COLO668 (cell line): Measurements from ENCODE around the gene LGALS13.
A peak's percentile ranks its signal among the peaks of the same experiment; 100 is the strongest.

Source experiments
- DNase-seq: peaks from one replicate; lab custom pipeline; 2025; ENCODE audit not compliant: unreplicated experiment; lab: John Stamatoyannopoulos, UW

The LGALS13 gene

GRCh38 chr19:39602224-39602623 is at the start of gene LGALS13:
Gene LGALS13 (plus strand): TSS chr19:39602524. CDS start chr19:39602569, 45 bp downstream.
- peak; percentile 7 for DNase-seq

DNA sequence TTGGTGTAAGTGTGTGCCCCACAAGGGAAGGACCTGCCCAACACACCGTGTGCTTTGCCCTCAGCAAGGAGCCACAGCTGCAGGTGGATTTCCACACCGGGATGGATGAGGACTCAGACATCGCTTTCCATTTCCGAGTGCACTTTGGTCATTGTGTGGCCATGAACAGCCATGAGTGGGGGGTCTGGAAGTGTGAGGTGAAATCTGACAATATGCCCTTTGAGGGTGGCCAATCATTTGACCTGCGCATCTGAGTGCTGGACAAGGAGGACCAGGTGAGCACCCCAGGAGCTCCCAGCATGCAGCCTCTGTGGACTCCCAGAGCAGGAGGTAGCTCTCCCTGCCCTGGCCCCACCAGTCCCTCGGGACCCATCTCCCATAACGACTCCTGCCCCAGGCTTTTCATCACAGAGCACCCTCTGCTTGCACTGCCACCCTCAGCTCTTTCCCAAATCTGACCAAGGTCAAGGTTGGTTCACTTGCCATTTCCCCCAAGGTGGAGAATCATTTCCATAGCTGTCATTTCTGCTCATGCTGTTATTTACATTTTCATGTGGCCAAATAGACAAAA is 49.2 kb upstream of the LGALS13 start:
- no peak for DNase-seq

DNA sequence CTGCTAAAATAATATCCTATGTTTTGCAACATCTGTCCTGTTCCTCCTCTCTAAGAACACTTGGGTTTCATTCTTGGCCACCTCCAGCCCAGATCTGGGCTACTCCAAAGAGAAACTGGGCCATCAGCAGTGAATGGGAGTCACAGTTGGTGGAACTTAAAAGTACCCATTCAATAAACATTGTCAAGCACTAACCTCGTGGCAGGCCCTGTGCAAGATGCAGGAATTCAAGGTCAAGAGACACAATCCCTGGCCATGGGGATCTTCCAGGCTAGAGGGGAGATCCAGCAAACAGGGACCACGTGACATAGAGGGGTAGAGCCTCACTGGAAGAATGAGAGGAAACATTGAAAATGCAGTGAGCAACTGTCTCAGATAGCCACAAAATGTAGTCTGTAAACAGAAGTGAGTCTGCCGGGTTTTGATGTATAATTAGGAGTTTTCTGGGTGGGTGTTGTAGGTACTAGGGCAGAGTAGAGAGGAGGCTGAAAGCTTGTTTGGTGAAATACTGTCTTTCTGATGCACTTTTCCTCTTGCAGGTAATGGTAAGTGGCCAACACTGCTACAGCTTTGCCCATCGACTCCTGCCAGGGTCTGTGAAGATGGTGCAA is 47.5 kb upstream of the LGALS13 start:
- DNase-seq, result no peak

GRCh38 chr19:39555883-39556282 is 46.4 kb upstream of the LGALS13 start:
- no peak for DNase-seq

DNA sequence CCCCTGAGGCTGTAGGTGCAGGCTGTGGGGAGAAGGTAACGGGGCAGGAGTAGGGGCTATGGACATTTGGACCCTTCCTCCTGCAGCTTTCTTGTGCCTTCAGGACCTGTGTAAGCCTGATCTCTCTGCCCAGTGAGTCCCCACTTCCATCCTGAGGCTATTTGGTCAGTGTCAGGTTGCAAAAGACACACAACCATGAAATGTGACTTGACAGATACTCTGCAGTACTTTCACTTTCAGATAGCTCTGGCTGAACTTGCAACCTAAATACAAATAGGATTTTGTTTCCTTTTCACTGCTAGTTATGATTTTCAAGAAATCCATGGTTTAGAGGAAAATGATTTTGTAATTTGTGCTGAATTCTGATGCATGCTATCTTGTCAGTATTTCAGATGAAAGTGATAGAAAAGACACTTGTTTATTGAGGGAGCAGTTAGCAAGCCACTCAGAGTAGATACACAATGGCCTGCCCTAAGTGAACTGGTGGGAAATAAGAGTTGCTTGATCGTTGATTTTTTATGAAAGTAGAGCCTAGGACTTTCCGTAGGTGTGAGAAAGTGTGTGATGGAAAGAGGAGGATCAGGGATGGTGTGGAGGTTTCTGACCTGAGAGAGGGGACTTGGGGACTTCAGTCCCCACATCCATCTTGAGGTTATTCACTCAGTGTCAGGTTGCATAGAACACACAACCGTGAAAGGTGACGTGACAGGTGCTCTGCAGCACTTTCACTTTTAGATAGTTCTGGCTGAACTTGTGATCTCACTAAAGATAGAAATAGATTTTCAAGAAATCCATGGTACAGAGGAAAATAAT is 44.3 kb upstream of the LGALS13 start:
- peak; percentile 72 for DNase-seq

- DNase-seq, result peak; percentile 25
Observed at GRCh38 chr19:39558624-39559117, 43.7 kb upstream of the LGALS13 start.

GRCh38 chr19:39563408-39563807 is 38.9 kb upstream of the LGALS13 start:
- DNase-seq, result peak; percentile 10

DNA sequence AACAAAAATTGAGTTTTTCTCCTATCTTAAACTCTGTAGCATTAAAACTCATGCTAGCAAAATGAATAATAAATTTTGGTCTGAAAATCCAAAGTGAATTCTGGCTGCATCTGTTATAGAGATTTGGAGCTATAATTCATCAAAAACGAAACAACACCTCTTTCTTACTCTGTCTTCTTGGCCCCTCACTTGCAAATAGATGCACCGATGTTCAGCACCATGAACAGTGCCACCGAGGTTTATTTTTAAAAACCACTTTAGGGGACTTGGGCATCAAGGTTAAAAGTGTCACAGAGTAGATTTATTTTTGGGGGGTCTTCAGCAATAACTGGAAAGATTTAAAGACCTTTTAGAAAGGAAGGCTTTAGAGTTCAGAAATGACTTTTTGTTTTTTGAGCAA is 36.3 kb upstream of the LGALS13 start:
- DNase-seq, result no peak

DNA sequence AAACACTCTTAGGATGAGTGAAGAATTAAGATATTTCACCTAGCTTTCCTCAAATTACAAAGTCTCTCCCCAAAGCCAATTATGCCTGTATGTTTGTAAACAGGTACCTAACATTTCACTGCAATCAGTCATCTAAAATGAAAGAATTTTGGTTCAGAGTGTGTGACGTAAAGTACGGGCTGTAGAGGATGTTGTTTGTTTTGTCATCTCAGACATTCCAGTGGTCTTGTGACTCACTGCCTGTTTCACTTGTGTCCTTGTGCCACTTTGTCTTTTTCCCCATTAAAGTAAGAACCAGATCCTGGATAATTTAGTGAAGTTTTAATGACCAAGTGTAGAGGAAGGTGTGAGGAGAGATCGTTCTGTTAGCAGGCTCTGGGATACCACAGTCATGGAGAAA is 33.7 kb upstream of the LGALS13 start:
- DNase-seq, result no peak

DNA sequence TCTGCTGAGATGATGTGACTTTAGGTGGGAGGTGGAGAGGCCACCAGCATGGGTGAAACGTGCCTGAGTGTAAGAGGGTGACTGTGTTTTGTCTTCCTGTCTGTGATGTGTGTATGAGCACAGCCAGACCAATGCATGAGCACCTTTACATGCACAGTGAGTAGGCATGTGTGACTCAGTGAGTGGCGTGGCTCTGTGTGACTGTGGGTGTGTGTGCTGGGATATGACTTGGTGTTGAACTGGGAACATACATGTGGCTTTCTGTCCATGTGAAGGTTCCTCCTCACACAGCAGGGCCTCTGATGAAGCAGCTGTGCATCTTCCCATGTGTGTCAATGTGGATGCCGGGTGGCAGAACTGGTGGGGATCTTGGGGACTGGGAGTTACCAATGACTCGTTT is 19.9 kb upstream of the LGALS13 start:
- no peak for DNase-seq

DNA sequence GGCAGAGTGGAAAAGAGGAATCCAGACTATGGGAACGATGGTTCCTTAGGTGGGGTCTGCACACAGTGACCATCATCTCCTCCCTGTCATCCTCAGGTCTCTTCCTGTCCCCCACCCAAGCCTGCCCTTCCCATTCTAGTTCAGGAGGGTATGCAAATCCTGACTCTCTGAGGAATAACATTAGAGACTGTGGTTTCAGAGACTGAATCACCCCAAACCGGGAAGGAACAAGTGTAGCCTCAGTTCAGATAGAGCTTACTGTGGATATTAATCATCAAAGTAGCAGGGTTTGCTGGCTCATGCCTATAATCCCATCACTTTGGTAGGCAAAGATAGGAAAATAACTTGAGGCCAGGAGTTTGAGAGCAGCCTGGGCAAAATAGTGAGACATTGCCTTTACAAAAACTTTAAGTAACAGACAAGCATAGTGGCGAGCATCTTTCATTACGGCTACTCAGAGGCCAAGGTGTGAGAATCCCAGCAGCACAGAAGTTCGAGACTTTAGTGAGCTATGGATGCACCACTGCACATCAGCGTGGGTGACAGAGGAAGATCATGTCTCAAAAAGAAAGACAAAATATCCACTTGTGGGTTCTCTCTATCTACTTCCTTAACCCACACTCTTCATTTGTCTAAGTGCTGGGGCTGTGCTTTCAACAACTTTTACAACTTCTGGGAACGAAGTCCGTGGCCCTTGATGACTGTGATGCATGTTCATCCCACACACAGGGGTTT is 19.3 kb upstream of the LGALS13 start:
- no peak for DNase-seq

GRCh38 chr19:39587496-39587895 is 14.8 kb upstream of the LGALS13 start:
- no peak for DNase-seq

DNA sequence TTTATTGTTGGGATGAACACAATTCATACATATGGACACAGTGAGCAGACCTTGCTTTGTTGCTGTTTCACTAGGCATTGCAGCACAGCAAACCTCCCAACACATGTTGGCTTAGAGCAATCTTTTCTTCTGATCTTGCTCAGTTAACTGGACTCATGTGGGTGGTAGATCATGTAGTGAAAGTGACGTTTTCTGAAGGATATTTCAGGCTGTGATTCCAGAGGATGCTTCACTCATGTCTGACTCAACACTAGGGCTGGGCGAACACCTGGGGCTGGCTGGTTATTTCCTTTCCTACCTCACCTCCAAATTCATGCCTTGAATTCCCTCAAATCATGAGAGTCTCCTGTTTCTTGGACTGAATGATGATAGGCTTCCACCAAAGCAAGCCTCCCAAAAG is 14.3 kb upstream of the LGALS13 start:
- DNase-seq, result no peak

GRCh38 chr19:39590265-39590664 is 12.1 kb upstream of the LGALS13 start:
- DNase-seq, result no peak

DNA sequence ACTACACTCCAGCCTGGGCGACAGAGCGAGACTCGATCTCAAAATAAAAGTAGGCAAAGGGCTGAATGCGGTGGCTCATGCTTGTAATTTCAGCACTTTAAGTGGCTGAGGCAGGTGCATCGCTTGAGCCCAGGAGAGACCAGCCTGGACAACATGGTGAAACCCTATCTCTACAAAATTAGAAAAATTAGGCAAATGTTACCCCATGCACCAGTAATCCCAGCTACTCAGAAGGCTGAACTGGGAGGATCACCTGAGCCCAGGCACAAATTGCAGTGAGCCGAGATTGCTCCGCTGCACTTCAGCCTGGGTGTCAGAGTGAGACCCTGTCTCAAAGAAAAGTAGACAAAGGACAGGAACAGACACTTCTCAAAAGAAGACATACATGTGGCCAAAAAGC is 9.9 kb upstream of the LGALS13 start:
- no peak for DNase-seq

DNA sequence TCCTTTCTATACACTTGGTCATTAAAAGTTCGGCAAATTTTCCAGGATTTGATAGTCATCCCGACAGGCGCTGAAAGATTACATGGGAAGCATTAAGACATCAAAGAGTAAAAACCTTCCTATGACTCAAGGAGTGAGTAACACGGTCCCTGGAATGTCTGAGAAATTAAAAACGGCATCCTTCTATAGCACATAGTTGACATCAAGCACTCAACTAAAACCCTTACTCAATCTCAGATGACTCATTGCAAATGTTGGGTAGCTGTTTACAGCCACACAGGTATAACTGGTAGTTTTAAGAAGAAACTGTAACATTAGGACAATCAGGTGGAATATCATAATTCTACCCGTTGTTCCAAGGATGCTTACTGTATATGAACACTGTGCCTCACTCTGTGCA is 6.4 kb upstream of the LGALS13 start:
- DNase-seq, result no peak

- DNase-seq, result no peak
Observed at GRCh38 chr19:39596911-39597310, 5.4 kb upstream of the LGALS13 start.

- DNase-seq, result no peak
Observed at GRCh38 chr19:39599116-39599515, 3.2 kb upstream of the LGALS13 start.

- no peak for DNase-seq
Observed at GRCh38 chr19:39603825-39604224, 1.5 kb downstream of the LGALS13 start.

- DNase-seq, result no peak
Observed at GRCh38 chr19:39607021-39607420, 4.7 kb downstream of the LGALS13 start.

DNA sequence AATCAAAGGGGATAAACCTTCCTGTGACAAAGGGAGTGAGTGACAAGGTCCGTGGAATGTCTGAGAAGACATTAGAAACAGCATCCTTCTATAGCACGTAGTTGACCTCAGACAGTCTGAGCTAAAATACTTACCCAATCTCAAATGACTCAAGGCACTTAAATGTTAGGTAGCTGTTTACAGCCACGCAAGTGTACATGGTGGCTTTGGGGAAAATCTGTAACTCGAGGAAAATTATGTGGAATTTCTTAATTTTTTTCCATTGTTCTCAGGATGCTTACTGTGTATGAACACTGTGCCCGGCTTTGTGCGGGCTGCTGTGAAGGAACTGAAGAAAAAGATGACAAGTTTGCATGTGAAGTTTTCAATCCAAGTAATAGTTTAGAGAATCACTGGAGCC is 5.2 kb downstream of the LGALS13 start:
- no peak for DNase-seq
